Stimulated activated CD4-positive, alpha-beta T cell treated with anti-CD3 and anti-CD28 coated beads, Interleukin-4, amount 100 ng/mL, for 24 hours (primary cell): ENCODE results near the gene INTS3.
A peak's percentile ranks its signal among the peaks of the same experiment; 100 is the strongest.
"Not testable (repeated sequence)": the region's sequence is repeated elsewhere in the genome, so short reads cannot be mapped to it uniquely, and the experiment has no call there.

Source experiments
- DNase-seq: peaks from one replicate; pipeline ENCODE4 v3.0.0-alpha.2; 2020

INTS3 gene

DNA sequence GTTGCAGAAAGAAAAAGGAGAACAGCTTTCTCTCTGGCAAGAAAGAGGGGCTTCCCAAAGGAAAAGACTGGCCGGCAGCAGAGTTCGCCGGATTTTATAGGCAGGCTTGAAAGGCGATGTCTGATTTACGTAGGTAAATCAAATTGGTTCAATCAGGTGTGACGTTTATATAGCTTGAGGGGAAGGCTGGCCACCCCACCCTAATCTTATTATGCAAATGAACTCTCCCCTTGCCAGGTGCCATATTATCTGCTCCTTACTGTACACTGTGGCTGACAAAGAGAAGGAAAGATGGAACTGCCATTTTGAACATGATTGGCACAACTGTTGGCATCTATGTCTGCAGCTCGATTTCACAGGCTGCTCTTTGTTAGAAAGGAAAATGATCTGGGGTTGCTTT, 16.8 kb upstream of the INTS3 start:
- DNase-seq = no peak

DNA sequence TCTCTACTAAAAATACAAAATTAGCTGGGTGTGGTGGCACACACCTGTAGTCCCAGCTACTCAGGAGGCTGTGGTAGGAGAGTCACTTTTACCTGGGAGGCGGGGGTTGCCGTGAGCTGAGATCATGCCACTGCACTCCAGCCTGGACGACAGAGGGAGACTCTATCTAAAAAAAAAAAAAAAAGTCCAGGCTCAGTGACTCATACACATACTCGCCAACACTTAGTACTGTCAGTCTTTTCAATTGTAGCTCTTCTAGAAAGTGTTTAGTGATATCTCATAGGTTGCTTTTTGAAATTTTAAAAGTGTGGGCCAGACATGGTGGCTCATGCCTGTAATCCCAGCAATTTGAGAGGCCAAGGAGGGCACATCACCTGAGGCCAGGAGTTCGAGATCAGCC, 11.6 kb upstream of the INTS3 start:
- not testable (repeated sequence) for DNase-seq

DNA sequence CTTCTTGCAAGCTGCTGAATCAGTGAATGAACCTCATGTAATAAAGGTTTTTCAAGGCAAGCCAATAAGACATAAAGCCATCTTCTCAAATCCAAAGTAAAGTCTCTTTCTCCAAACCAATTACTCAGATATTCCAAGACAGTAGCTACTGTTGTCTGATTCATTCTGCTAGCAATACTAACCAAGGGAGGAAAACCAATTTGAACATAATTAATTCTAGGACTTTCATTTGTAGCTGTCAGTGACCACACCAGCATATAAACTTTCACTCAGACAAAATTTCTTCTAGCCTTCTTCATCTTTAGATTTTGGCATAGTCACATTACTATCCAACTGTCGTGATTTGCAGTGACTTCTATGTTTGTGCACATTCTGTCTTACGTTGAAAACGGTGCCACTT, 10.5 kb upstream of the INTS3 start:
- DNase-seq = no peak

DNA sequence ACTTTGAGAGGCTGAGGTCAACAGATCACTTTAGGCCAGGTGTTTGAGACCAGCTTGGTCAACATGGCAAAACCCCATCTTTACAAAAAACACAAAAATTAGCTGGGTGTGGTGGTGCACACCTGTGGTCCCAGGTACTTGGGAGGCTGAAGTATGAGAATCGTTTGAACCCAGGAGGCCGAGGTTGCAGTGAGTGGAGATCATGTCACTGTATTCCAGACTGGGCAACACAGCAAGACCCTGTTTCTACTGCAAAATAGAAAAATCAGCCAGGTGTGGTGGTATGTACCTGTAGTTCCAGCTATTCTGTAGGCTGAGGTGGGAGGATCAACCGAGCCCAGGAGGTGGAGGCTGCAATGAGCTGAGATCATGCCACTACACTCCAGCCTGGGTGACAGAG, 4.2 kb upstream of the INTS3 start:
- no peak for DNase-seq

DNA sequence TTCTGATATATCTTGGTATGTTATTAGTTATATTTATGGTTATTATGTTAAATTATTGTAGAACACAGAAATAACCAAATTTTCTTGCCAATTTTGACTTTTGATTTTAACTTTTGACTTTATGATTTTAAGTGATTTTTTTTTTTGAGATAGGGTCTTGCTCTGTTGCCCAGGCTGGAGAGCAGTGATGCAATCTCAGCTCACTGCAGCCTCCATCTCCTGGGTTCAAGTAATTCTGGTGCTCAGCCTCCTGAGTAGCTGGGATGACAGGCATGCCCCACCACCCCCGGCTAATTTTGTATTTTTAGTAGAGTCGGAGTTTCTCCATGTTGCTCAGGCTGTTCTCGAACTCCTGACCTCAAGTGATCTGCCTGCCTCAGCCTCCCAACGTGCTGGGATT, 3.2 kb upstream of the INTS3 start:
- not testable (repeated sequence) for DNase-seq

DNA sequence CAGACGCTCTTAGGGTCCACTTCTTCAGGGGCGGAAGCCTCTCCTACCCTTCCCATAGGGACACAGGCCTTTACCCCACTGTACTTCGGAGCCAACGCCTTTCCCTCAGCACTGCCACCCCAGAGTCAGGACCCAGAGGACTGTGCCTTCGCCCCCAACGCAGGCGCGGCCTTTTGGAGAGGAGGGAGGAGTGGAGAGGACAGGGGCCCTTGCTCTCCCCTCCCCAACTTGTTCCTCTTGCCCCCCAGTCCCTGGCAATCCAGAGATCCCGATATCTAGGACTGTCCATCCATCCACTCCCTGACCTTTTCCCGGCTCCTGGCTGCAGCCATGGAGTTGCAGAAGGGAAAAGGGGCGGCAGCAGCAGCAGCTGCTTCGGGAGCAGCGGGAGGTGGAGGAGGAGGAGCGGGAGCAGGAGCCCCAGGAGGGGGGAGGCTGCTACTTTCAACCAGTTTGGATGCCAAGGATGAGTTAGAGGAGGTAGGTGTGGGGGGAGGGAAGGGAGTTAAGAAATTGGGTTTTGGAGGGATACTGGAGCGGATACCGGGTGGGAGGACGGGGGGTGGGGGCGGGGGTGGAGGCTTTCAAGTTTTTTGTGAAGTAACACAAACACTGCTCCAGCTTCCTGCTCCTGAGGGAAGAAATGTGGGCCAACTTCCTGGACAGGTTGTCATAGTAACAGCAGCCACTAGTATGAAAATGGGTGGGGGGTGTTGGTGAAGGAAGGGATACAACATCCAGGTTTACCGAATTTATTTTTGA, 636 bp downstream of the INTS3 start:
- DNase-seq = peak; percentile 36

DNA sequence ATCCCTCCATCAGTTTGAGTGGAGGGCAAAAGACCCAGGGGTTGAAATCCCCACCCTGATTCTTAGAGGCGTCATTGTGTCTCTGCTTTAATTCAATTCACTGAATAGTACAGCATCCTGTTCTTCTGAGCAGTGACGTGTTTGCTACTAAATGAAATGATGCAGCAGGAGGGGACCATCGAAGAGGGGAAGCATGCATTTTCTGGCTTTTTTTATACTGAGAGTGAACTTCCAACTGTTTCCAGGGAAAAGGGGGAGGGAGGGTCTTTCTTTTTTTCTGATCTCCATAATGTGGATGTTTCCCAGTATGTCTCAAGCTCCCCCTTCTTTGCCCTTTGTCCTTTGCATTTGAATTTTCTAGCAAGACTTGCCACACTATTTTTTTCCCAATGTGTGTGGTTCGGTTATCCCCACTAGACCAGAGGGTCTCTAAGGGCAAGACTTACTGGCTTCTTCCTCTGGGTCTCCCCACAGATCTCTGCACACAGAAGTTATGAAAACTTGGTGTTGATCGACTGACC, 2.7 kb downstream of the INTS3 start:
- no peak for DNase-seq

DNA sequence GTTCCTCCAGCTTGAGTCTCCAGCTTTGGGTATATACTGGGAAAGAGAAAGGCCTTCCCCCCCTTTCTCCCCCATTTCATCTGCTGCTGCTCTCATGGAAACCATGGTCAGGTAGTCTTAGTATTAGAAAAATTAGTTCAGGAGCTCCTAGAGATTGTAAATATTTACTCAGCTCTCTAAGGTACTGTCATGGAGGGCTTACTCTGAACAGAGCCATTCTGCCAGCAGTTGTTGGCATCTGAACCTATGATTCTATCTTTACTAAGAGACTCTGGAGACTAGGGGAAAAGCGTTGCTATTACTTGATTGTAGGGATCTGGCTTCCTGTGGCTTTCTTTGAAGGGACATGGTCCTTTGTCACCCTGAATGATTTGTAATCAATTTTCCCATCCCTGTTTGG, 6.1 kb downstream of the INTS3 start:
- no peak for DNase-seq

DNA sequence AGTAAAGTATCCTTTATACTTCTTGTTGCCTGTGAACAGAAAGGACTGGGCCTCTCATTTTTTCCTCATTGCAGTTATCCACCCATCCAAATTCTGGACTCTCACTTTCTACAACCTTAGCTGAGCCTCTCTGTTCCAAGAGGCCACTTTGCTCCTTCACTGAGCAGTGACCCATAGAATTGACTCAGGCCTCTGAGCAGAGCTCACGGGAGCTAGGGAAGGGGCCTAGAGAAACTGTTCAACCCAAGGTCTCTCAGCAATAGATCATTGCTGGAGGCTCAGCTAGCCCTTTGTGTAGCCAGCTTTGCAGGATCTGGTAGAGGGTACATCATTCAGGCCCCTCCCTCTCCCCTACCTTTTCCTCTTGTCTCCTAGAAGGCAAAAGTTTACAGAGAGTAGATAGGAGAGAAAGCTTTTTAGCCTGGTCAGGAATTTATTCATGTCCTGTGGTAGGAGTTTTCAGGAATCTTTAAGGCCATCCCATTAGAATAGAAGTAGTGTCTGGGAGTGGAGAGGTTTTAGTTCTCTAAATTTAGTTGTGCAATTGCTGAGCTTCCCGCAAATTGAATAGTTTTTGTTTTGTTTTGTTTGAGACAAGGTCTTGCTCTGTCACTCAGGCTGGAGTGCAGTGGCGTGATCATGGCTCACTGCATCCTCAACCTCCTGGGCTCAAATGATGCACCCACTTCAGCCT, 6.7 kb downstream of the INTS3 start:
- no peak for DNase-seq

DNA sequence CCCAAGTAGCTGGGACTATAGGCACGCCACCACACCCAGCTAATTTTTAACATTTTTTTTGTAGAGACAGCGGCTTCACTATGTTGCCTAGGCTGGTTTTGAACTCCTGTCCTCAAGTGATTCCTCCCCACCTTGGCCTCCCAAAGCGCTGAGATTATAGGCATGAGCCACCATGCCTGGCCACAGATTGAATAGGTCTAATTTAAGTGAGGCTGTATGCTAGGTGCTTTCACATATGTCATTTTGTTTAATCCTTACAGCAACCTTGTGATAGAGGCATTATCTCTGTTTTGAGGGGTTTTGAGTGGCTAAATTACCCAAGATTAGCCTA, 7.2 kb downstream of the INTS3 start:
- DNase-seq = no peak

DNA sequence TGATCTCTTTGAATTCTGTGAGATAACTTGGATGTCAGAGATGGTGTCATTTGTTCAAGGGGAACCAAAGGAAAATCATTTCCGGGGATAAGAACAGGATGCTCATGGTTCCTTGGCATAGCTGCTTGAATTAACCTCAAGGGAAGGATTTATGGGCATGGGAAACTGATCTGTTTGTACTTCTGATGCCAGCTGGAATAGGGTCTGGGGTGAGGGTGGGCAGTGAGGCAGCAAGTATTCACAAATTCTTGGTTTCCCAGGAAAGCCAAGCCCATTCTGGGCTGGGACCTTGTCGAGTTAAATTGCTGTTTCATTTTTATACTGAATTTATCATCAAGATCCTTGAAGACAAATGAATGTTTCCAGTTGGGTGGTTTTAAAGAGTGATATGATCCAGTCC, 14.1 kb downstream of the INTS3 start:
- DNase-seq = no peak

DNA sequence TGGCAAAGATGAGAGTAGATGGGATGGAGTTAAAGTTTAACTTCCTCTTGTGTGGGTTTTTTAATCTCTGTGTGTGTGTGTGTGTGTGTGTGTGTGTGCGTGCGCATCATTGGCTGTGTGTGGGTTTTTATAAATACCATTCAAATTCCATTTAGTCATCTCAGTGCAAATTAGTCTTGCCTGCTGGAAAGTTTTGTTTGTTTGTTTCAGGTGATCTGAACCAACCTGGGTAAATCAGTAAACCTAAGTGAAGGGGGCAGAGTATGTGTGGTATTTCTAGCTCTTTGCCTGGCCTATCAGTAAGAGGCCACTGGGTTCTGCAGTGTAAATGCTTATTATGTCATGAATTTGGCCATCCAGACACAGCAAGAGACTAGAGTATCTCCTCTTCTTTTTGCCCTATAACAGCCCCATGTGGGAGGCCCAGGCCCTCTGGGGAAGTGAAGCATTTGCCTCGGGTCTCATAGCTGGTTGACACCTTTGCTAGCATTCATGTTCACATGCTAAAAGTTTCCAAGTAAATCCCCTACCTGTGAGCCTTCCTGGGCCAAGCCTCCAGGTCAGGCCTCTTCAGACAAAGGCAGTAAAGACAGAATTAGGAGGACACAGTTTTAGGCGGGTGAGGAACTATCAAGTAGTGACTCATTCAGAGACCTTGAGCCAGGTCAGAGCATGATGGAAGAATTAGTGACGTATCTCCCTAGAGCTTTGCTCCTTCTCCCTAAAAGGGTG, 14.7 kb downstream of the INTS3 start:
- no peak for DNase-seq

DNA sequence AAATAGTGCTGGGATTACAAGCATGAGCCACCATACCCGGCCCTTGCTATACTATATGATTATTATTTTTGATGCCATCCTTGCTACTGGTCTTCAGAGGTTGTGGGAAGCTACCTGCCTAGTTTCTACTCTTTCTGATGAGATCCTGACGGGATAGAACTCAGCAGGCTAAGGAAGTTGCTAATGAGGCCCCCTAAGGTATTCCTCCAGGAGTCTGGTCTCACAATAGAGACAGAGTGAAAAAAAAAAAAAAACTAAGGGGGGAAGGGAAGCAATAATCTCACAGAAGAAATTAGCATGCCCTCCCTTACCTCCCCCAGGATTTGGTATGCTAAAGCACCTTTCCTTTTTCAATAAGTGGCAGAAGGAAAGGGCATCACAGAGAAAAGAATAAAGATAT, 17.6 kb downstream of the INTS3 start:
- DNase-seq = no peak

DNA sequence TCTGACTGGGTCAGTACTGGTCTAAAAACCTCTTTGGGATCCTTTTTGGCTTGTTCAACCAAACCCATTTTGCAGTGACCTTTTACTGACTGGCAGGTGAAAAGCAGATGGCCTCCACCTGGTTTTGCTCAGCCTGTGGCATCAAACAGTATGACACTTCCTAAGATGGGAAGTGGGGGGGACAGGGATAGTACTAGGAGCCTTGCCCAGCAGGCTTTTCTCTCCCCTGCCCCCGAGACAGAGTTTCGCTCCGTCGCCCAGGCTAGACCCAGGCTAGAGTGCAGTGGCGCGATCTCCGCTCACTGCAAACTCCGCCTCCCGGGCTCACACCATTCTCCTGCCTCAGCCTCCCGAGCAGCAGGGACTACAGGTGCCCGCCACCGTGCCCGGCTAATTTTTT, 18.3 kb downstream of the INTS3 start:
- DNase-seq = no peak

DNA sequence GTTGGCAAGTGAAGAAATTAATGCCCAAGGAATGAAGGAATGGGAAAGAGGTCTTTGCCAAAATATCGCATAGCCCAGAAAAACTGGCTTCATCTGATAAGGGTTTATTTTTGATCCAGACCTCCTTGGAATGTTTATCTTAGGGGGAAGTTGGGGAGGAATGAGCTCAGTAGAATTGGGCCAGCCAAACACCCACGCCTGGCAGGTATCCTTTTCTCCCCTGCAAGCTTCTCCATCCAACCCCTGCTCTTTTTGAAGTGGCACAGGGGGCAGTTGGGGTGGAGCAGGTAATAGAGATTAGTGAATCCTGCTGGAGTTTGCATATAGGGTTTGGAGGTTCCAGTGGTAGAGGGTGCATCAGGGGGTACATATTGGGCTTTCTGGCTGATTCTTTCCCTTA, 21.1 kb downstream of the INTS3 start:
- no peak for DNase-seq

DNA sequence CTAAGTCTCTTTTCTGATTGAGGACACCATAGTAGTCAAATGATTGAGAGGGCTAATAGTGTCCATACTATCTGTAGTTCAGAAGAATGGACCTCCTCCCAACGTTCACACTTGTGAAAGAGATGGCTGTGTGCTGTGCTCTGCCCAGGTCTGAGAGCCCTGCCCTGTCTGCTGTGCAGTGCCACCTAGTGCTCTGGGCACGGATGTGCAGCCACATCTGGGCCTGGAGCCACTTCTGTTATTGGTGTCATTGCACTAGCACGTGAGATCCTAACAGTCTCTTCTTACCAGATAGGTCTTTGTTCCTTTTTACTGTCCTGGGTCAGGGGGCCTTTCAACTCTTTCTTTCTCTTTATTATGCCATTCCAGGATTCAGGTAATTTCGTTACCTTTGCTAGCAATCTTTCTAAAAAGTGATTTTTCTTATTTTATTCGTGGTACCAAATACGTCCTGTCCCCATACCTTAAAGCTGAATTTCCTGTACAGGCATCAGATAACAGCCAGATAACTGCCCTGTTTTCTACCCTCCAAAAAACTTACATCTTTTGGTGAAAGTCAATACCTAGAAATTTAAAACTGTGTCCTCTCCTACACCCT, 21.7 kb downstream of the INTS3 start:
- peak; percentile 82 for DNase-seq

DNA sequence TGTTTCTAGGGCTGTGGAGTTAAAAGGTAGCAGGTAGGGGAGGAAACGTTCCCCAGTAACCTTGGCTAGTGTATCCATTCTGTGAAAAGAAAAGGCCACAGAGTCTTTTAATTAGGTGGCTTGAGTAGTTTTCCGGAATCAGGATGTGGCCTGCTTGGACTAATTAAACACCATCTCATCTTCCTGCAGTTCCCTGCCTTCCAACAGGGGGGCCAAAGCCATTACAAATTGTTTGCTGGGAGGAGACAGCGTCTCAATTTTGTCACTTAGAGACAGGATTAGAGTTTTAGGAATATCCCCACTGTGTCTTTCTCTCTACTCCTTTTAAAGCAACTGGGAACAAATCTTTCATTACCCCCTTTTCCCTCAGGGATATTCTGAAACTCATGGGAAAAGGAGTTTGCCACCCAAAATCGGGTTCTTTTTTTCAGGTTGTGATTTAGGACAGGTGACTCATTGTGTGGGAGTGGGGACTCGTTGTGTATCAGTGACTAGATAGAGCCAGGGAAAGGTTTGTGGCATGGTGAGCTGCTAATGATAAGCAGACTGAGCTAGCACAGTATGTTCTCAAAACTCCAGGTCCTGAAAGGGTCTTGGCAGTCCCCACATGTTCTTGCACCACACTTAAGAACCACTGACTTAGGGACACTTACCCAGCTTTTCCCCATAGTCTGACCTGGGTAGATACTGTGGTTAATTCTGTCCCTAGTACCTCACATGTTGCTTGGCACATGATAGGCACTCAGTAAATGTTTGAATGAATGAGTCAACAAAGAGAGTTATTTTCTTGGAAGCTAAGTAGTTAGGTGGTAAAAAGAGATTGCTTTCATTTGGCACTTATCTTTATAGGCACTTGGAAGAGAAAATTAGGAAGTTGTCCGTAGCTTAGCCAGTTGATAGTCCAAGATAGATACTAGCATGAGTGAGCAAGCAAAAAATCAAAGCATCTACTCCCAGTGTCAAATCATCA, 22.5 kb downstream of the INTS3 start:
- no peak for DNase-seq

DNA sequence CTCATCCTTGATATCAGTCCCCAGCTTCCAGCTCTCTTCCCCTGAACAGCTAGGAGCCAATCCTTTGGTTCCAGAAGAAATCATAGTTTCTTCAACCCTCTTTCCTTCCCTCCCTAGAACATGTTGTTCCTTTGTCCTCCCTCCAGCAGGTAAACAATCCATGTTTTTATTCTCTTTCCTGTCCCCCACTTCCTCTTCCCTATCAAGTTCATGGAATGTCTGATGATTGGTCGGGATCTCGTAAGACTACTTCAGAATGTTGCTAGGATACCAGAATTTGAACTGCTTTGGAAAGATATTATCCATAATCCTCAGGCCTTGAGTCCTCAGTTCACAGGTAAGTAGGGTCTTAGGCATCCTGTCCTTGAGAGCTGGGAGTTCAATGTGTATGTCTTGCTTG, 24.2 kb downstream of the INTS3 start:
- DNase-seq = no peak

DNA sequence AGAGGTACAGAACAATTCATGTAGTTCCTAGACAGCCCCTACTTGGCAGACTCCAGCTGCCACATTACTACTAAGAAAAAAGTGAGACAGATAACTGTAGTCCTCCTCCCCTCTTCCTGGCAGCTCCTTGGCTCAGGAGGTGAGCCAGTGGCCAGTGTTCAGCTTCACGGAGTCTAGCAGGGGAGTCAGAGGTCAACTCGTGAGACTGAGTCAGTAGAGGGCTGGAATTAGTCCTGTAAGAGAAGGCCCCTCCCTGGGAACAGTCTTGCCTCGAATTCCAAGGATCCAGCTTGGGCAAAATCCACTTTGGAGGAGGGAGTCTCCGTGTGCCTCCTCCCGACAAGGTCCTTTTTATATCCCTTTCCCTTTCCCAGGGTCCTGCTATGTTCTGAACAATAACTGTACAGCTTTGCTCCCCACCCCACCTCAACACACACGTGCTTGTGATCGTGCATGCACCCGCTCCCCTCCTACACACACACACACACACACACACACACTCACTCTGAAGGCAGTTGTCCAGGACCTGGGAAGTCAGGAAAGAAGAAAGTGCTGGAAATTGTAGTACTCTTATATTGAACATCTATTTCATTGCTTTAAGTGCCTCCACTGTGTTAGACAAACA, 24.8 kb downstream of the INTS3 start:
- no peak for DNase-seq

DNA sequence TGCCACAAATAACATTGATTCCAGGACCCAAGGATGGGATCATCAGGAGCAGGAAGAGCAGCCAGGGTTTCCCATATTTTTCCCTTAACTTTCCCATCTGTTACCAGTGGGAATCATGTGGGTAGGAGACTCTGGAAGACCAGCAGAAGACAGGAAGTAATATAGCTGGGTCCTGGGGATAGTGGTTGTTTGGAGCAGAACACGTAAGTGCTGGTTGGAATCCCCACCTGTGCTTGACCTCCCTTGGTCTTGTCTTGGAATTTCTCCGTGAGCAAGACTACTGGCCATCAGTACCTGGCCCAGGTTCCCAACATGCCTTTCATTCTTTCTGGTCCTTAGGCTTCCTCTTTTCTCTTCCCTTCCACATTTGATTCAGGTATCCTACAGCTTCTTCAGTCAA, 26.4 kb downstream of the INTS3 start:
- no peak for DNase-seq

DNA sequence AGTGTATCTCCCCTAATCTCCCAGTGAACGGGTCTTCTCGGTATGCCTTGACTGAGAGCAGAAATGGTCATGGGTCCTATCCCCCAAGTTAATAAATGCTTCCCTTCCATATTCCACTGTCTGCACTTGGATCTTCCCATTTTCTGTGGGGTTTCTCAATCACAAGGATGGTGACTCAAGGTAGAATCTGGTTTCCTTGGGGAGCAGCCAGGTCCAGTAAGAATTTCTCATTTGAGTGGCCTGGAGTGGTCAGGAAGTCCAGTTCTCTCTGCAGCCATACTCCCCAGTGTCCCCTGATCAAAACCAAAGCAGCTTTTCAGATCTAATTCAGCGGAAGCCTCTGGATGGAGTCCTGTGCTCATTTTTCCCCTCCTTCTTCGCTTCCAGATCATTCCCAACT, 32.6 kb downstream of the INTS3 start:
- no peak for DNase-seq
